ENCODE data around the gene MRPL47. TPM values are rescaled to one million over a fixed set of nuclear protein-coding genes. Genes with fewer than 3 reads are reported as not detected.

Gene MRPL47
- total and polyA plus RNA-seq, 2 of the 13 experiments (the other 11 are each of a cell fraction or from before 2014, with no cell fraction given), result 36.1 to 83.8 TPM

DNA sequence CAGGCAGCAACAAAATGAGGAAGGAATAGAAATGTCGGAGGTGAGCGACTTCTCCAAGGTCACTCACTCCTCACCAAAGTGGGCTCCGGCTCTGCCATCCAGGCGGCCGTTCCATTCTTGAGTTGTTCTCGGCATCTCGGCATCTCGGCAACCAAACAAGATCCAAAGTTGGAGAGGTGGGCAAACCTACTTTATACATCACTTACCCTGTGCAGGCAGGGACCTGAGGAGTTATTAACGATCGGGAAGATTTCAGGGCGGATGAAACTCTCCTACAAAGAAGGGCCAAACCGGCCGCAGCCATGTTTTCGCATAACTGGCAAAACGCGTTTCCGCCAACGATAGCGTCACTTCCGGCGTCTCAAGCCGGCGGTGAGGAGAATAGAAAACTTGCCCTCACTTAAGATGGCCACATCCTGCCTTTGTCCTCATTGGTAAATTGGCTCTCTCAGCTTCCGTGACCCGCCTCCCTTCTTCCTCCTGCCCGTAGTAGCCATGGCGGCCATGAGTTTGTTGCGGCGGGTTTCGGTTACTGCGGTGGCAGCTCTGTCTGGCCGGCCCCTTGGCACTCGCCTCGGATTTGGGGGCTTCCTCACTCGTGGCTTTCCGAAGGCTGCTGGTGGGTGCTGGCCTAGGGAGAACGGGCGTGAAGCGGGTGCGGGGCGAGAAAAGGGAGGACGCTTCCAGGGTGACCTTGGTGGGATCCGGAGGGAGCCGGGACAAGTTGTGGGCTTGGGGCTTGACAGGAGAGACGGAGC is at the start of gene MRPL47, which contains the start of gene NDUFB5 (continued):
- TF ChIP-seq, protein P1, sequence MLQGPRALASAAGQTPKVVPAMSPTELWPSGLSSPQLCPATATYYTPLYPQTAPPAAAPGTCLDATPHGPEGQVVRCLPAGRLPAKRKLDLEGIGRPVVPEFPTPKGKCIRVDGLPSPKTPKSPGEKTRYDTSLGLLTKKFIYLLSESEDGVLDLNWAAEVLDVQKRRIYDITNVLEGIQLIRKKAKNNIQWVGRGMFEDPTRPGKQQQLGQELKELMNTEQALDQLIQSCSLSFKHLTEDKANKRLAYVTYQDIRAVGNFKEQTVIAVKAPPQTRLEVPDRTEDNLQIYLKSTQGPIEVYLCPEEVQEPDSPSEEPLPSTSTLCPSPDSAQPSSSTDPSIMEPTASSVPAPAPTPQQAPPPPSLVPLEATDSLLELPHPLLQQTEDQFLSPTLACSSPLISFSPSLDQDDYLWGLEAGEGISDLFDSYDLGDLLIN (CRISPR knock-in tag; IDR thresholded peaks at IDR 0.05; ENCODE audit: borderline replicate concordance), result no peak
- TF ChIP-seq ATF7 (IDR thresholded peaks at IDR 0.05), result no peak
- no peak for TF ChIP-seq ATF7 (CRISPR knock-in tag; IDR thresholded peaks at IDR 0.05)
- no peak for TF ChIP-seq ZSCAN29 (CRISPR knock-in tag; conservative IDR thresholded peaks at IDR 0.05)
- TF ChIP-seq ZNF878 (CRISPR knock-in tag; IDR thresholded peaks at IDR 0.05), result peak; percentile 68; the same call in 1 of the 2 replicates
- TF ChIP-seq MAFF (IDR thresholded peaks at IDR 0.05; ENCODE audit: low read depth, low read length), result peak; percentile 44; the same call in 1 of the 2 replicates
- no peak for TF ChIP-seq ZNF614 (CRISPR knock-in tag; IDR thresholded peaks at IDR 0.05; ENCODE audit: borderline replicate concordance)
- TF ChIP-seq ATF7-NPFF (CRISPR knock-in tag; IDR thresholded peaks at IDR 0.05; ENCODE audit: low read depth), result peak; percentile 38; the same call in 1 of the 2 replicates
- TF ChIP-seq ZNF329 (CRISPR knock-in tag; IDR thresholded peaks at IDR 0.05; ENCODE audit: low read depth), result no peak
- peak; percentile 56; the same call in 1 of the 2 replicates for TF ChIP-seq HNRNPL (IDR thresholded peaks at IDR 0.05; ENCODE audit: low read depth, low read length)
- TF ChIP-seq HOXA5 (CRISPR knock-in tag; IDR thresholded peaks at IDR 0.05), result 0 out of 2 replicates have a peak, but pooled peaks have one; percentile 65
- TF ChIP-seq ZBTB4 (CRISPR knock-in tag; IDR thresholded peaks at IDR 0.05; ENCODE audit: borderline replicate concordance), result no peak
- peak; percentile 63 for TF ChIP-seq RBM39 (IDR thresholded peaks at IDR 0.05; ENCODE audit: low read depth, low read length, poor library complexity, severe bottlenecking)
- TF ChIP-seq ZNF552 (CRISPR knock-in tag; IDR thresholded peaks at IDR 0.05; ENCODE audit: borderline replicate concordance), result no peak
- TF ChIP-seq ZNF709 (CRISPR knock-in tag; IDR thresholded peaks at IDR 0.05), result peak; percentile 41; the same call in 1 of the 2 replicates
- TF ChIP-seq, protein P2, sequence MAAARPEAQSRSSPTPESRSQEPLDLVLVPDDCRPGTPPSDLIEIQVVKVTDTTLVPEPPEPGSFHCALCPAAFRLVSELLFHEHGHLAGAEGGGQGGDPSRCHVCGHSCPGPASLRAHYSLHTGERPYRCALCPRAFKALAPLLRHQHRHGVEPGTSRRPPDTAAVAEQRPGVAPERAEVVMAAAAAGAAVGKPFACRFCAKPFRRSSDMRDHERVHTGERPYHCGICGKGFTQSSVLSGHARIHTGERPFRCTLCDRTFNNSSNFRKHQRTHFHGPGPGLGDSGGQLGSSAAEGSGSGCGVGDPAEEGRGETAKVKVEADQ (CRISPR knock-in tag; IDR thresholded peaks at IDR 0.05; ENCODE audit: borderline replicate concordance), result no peak
- TF ChIP-seq PRMT3 (CRISPR knock-in tag; IDR thresholded peaks at IDR 0.05; ENCODE audit: borderline replicate concordance, low read depth), result no peak
- peak; percentile 74; the same call in 1 of the 2 replicates for TF ChIP-seq ZNF580 (CRISPR knock-in tag; IDR thresholded peaks at IDR 0.05; ENCODE audit: borderline replicate concordance, low read depth)
- TF ChIP-seq ZNF430 (CRISPR knock-in tag; IDR thresholded peaks at IDR 0.05), result 0 out of 2 replicates have a peak, but pooled peaks have one; percentile 60
- no peak for TF ChIP-seq ZNF180 (CRISPR knock-in tag; IDR thresholded peaks at IDR 0.05; ENCODE audit: borderline replicate concordance, low read depth)
- TF ChIP-seq, protein P3, sequence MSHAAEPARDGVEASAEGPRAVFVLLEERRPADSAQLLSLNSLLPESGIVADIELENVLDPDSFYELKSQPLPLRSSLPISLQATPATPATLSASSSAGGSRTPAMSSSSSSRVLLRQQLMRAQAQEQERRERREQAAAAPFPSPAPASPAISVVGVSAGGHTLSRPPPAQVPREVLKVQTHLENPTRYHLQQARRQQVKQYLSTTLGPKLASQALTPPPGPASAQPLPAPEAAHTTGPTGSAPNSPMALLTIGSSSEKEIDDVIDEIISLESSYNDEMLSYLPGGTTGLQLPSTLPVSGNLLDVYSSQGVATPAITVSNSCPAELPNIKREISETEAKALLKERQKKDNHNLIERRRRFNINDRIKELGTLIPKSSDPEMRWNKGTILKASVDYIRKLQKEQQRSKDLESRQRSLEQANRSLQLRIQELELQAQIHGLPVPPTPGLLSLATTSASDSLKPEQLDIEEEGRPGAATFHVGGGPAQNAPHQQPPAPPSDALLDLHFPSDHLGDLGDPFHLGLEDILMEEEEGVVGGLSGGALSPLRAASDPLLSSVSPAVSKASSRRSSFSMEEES (CRISPR knock-in tag; IDR thresholded peaks at IDR 0.05), result peak; percentile 48; the same call in 1 of the 2 replicates
- peak; percentile 82 to 89 for TF ChIP-seq POLR2A (IDR thresholded peaks at IDR 0.05; ENCODE audit: insufficient read depth in 1 of 2, low read depth in 2 of 2, low read length in 2 of 2)
